ENCODE data around the gene GRAMD2B.

DNA sequence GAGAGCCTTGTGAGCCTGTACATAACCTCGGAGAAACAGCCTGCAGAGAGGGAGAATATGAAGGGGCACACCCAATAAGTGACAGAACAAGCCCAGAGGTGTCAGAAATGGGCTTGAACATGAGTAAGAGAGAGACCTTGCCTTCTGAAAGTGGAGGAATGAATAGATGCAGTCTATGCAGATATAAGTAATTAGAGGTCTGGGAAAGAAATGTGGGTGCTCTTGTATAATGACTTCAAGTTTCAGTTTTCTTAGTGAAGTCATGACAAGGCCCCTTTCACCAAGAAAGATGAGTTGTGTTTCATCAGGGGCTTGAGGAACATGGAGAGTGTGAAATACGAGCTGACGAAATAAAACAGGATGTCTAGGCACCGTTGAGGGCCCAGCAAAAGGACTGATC is 15.1 kb downstream of the GRAMD2B start:
- TF ChIP-seq ZNF621 (tag by site-specific recombination; IDR thresholded peaks at IDR 0.05) (no peak), ZNF174 (tag by site-specific recombination; IDR thresholded peaks at IDR 0.05) (no peak), ZNF747 (tag by site-specific recombination; IDR thresholded peaks at IDR 0.05) (no peak), ZNF302 (tag by site-specific recombination; IDR thresholded peaks at IDR 0.05; ENCODE audit: low read depth) (no peak)
- TF ChIP-seq, protein P1, sequence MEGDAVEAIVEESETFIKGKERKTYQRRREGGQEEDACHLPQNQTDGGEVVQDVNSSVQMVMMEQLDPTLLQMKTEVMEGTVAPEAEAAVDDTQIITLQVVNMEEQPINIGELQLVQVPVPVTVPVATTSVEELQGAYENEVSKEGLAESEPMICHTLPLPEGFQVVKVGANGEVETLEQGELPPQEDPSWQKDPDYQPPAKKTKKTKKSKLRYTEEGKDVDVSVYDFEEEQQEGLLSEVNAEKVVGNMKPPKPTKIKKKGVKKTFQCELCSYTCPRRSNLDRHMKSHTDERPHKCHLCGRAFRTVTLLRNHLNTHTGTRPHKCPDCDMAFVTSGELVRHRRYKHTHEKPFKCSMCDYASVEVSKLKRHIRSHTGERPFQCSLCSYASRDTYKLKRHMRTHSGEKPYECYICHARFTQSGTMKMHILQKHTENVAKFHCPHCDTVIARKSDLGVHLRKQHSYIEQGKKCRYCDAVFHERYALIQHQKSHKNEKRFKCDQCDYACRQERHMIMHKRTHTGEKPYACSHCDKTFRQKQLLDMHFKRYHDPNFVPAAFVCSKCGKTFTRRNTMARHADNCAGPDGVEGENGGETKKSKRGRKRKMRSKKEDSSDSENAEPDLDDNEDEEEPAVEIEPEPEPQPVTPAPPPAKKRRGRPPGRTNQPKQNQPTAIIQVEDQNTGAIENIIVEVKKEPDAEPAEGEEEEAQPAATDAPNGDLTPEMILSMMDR (tag by site-specific recombination; IDR thresholded peaks at IDR 0.05): no peak
- TF ChIP-seq, protein P2, sequence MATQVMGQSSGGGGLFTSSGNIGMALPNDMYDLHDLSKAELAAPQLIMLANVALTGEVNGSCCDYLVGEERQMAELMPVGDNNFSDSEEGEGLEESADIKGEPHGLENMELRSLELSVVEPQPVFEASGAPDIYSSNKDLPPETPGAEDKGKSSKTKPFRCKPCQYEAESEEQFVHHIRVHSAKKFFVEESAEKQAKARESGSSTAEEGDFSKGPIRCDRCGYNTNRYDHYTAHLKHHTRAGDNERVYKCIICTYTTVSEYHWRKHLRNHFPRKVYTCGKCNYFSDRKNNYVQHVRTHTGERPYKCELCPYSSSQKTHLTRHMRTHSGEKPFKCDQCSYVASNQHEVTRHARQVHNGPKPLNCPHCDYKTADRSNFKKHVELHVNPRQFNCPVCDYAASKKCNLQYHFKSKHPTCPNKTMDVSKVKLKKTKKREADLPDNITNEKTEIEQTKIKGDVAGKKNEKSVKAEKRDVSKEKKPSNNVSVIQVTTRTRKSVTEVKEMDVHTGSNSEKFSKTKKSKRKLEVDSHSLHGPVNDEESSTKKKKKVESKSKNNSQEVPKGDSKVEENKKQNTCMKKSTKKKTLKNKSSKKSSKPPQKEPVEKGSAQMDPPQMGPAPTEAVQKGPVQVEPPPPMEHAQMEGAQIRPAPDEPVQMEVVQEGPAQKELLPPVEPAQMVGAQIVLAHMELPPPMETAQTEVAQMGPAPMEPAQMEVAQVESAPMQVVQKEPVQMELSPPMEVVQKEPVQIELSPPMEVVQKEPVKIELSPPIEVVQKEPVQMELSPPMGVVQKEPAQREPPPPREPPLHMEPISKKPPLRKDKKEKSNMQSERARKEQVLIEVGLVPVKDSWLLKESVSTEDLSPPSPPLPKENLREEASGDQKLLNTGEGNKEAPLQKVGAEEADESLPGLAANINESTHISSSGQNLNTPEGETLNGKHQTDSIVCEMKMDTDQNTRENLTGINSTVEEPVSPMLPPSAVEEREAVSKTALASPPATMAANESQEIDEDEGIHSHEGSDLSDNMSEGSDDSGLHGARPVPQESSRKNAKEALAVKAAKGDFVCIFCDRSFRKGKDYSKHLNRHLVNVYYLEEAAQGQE (tag by site-specific recombination; IDR thresholded peaks at IDR 0.05): no peak
- TF ChIP-seq, protein P3, sequence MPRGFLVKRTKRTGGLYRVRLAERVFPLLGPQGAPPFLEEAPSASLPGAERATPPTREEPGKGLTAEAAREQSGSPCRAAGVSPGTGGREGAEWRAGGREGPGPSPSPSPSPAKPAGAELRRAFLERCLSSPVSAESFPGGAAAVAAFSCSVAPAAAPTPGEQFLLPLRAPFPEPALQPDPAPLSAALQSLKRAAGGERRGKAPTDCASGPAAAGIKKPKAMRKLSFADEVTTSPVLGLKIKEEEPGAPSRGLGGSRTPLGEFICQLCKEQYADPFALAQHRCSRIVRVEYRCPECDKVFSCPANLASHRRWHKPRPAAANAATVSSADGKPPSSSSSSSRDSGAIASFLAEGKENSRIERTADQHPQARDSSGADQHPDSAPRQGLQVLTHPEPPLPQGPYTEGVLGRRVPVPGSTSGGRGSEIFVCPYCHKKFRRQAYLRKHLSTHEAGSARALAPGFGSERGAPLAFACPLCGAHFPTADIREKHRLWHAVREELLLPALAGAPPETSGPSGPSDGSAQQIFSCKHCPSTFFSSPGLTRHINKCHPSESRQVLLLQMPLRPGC (tag by site-specific recombination; IDR thresholded peaks at IDR 0.05): no peak

All from HEK293 (cell line).